ENCODE results near the gene ASIC4. TPM values are rescaled to one million over a fixed set of nuclear protein-coding genes. Genes with fewer than 3 reads are reported as not detected.

ASIC4 gene
- total and polyA plus RNA-seq, 2 experiments from 2014 or later: not detected

DNA sequence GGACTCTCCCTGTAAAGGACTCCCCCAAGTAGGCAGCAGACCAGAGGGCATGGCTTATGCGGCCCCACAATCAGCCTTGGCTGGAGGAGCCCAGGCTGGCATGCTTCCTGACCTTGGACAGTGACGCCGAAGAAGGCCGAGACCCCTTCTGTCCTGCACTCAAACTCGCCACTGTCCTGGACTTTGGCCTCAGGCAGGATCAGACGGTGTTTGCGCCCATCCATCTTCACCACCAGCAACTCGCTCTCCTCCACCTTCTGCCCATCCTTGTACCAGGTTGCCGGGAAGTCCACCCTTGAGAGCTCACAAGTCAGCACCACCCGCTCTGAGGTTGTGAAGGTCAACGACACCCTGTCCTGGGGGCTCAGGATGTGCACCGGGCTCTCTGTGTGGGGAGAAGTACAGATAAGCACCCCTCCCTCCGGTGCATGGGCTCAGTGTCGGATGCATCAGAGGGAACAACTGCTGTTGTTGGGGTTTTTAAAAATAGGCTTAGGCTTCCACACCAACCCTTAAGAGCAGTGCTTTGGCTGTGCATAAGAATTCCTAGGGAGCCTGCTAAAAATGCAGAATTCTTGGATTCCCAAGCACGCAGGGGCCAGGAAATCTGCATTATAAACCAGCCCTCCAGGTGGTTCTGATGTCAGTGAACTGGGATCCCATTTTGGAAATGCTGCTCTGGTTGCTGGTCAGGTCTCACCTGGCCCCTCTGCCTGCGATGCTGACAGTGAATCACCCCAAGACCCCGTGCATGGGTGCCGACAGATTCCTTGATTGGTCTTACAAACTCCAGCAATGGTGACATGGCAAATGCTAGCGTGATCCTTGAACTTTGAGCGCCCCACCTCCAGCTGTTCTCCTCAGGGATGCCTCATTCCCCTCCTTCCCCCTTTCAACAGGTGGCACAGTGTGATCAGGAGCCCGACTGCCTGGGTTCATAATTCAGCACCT lies 51.1 kb downstream of the ASIC4 start:
- TF ChIP-seq EZH2 (IDR thresholded peaks at IDR 0.05; ENCODE audit: borderline replicate concordance) (no peak), CTCF (IDR thresholded peaks at IDR 0.05; ENCODE audit: poor library complexity) (no peak), EZH2phosphoT487 (IDR thresholded peaks at IDR 0.05; ENCODE audit: low read depth, severe bottlenecking, unreplicated experiment) (no peak)
- 82% methylated on average over 21 of the region's 21 CpGs for WGBS (ENCODE audit: low lambda C conversion rate, missing lambda C conversion rate)
- no peaks in the 10 kb centered on the region for H3K27me3 ChIP-seq
- H3K9me3 ChIP-seq (ENCODE audit: low read depth): no peaks in the 10 kb centered on the region
- peaks cover 5% of the 10 kb centered on the region for H3K4me1 ChIP-seq (ENCODE audit: insufficient read depth)
- H4K20me1 ChIP-seq (ENCODE audit: insufficient read depth, poor library complexity, severe bottlenecking): peaks cover 9% of the 10 kb centered on the region
- H3K36me3 ChIP-seq (replicated peaks; ENCODE audit: insufficient read depth, low read depth): no peaks in the 10 kb centered on the region
- no peak overlapping the region for H3K4me2 ChIP-seq
- H3K79me2 ChIP-seq: peaks cover 14% of the 10 kb centered on the region
- no peak overlapping the region for H2AFZ ChIP-seq
- H3K27ac ChIP-seq: no peak overlapping the region
- no peaks in the 10 kb centered on the region for H3K9me2 ChIP-seq (replicated peaks; ENCODE audit: insufficient read depth)
- no peak overlapping the region for H3K4me3 ChIP-seq
- no peak for DNase-seq (ENCODE audit: low spot score)

DNA sequence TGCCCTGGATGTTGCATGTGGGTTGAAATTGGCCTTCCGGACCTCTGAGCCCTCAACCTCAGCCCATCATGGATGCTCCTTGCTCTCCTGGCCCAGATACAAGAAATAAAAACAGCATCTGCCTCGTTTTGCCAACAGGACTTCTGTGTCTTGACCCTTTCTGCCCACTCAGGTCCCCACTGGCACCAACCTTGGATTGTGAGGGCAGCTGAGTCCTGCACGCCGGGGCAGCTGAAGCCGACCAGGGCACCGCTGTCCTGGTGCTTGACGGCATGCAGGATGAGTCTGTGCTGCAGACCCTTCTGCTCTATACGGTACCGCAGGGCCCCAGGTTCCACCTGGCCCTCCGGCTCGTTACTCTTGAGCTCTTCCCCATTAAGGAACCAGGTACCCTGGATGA lies 52.4 kb downstream of the ASIC4 start:
- no peak overlapping the region for H3K4me3 ChIP-seq
- TF ChIP-seq EZH2phosphoT487 (IDR thresholded peaks at IDR 0.05; ENCODE audit: low read depth, severe bottlenecking, unreplicated experiment): no peak
- no peak for TF ChIP-seq EZH2 (IDR thresholded peaks at IDR 0.05; ENCODE audit: borderline replicate concordance)
- TF ChIP-seq CTCF (IDR thresholded peaks at IDR 0.05; ENCODE audit: poor library complexity): no peak
- H3K36me3 ChIP-seq (replicated peaks; ENCODE audit: insufficient read depth, low read depth): no peaks in the 10 kb centered on the region
- H3K79me2 ChIP-seq: peaks cover 15% of the 10 kb centered on the region
- 94% methylated on average over 11 of the region's 11 CpGs for WGBS (ENCODE audit: low lambda C conversion rate, missing lambda C conversion rate)
- no peaks in the 10 kb centered on the region for H3K9me3 ChIP-seq (ENCODE audit: low read depth)
- no peak for DNase-seq (ENCODE audit: low spot score)
- H2AFZ ChIP-seq: no peak overlapping the region
- peaks cover 10% of the 10 kb centered on the region for H4K20me1 ChIP-seq (ENCODE audit: insufficient read depth, poor library complexity, severe bottlenecking)
- no peaks in the 10 kb centered on the region for H3K9me2 ChIP-seq (replicated peaks; ENCODE audit: insufficient read depth)
- H3K27me3 ChIP-seq: no peaks in the 10 kb centered on the region
- no peak overlapping the region for H3K27ac ChIP-seq
- H3K4me1 ChIP-seq (ENCODE audit: insufficient read depth): peaks cover 8% of the 10 kb centered on the region
- H3K4me2 ChIP-seq: no peak overlapping the region

DNA sequence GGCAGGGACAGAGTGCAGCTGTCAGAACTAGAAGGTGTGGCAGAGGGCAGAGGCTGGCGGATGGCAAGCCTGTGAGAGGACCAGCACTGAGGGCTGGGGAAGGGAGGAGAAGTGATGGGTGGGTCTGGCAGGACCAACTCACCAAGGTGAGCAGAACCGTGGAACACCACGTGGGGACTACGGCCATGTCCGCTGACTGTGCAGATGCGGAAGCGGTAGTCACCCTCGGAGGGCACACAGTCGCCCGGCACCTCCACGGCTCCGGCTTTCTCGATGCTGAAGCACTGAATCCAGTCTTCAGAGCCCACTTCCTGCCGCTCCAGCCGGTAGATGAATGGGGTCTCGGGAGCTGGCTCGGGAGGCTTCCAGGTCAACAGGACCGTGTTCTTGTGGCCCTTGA lies 52.8 kb downstream of the ASIC4 start:
- no peaks in the 10 kb centered on the region for H3K9me3 ChIP-seq (ENCODE audit: low read depth)
- no peak overlapping the region for H3K4me3 ChIP-seq
- peaks cover 15% of the 10 kb centered on the region for H3K79me2 ChIP-seq
- peaks cover 10% of the 10 kb centered on the region for H4K20me1 ChIP-seq (ENCODE audit: insufficient read depth, poor library complexity, severe bottlenecking)
- H3K4me1 ChIP-seq (ENCODE audit: insufficient read depth): peaks cover 13% of the 10 kb centered on the region
- no peak overlapping the region for H3K4me2 ChIP-seq
- no peak overlapping the region for H2AFZ ChIP-seq
- H3K36me3 ChIP-seq (replicated peaks; ENCODE audit: insufficient read depth, low read depth): no peaks in the 10 kb centered on the region
- TF ChIP-seq CTCF (IDR thresholded peaks at IDR 0.05; ENCODE audit: poor library complexity) (no peak), EZH2phosphoT487 (IDR thresholded peaks at IDR 0.05; ENCODE audit: low read depth, severe bottlenecking, unreplicated experiment) (no peak)
- no peak for DNase-seq (ENCODE audit: low spot score)
- no peaks in the 10 kb centered on the region for H3K9me2 ChIP-seq (replicated peaks; ENCODE audit: insufficient read depth)
- no peak overlapping the region for H3K27ac ChIP-seq
- H3K27me3 ChIP-seq: no peaks in the 10 kb centered on the region
- WGBS (ENCODE audit: low lambda C conversion rate, missing lambda C conversion rate): 97% methylated on average over 18 of the region's 18 CpGs

All from hepatocyte (in vitro differentiated cells).